ENCODE results near the gene HS1BP3. TPM values are rescaled to one million over a fixed set of nuclear protein-coding genes. Genes with fewer than 3 reads are reported as not detected.

The HS1BP3 gene
- total and polyA plus RNA-seq, 2 of the 13 experiments (the other 11 are each of a cell fraction or from before 2014, with no cell fraction given), result 15.2 to 22.0 TPM

GRCh38 chr2:20578895-20579825, 71.7 kb downstream of the HS1BP3 start (continued):
- TF ChIP-seq ZMYM2 (CRISPR knock-in tag; IDR thresholded peaks at IDR 0.05) (peak; percentile 90), ZC3H4 (CRISPR knock-in tag; IDR thresholded peaks at IDR 0.05; ENCODE audit: borderline replicate concordance) (no peak; the same call in 1 of the 2 replicates), KDM1A (CRISPR knock-in tag; IDR thresholded peaks at IDR 0.05) (peak; percentile 77; the same call in 1 of the 2 replicates), KLF12 (CRISPR knock-in tag; IDR thresholded peaks at IDR 0.05; ENCODE audit: borderline replicate concordance) (no peak), FOXK1 (CRISPR knock-in tag; IDR thresholded peaks at IDR 0.05; ENCODE audit: borderline replicate concordance, low read depth) (peak; percentile 98), ZNF354B (CRISPR knock-in tag; IDR thresholded peaks at IDR 0.05) (no peak), KDM4B (CRISPR knock-in tag; IDR thresholded peaks at IDR 0.05) (peak; percentile 87), ZNF331 (CRISPR knock-in tag; IDR thresholded peaks at IDR 0.05) (peak; percentile 88; the same call in 1 of the 2 replicates), ZNF337 (CRISPR knock-in tag; IDR thresholded peaks at IDR 0.05; ENCODE audit: borderline replicate concordance, low read depth) (no peak), STAT5B (CRISPR knock-in tag; IDR thresholded peaks at IDR 0.05) (0 out of 2 replicates have a peak, but pooled peaks have one; percentile 32), KLF15 (CRISPR knock-in tag; IDR thresholded peaks at IDR 0.05; ENCODE audit: borderline replicate concordance) (no peak), GATAD1 (CRISPR knock-in tag; IDR thresholded peaks at IDR 0.05) (peak; percentile 70), RBM22 (optimal IDR thresholded peaks at IDR 0.05; ENCODE audit: low read length) (peak; percentile 20), MAX (IDR thresholded peaks at IDR 0.05) (no peak), SIN3A (IDR thresholded peaks at IDR 0.05; ENCODE audit: borderline replicate concordance, low read depth, low read length) (no peak; the same call in 1 of the 2 replicates), HNRNPH1 (optimal IDR thresholded peaks at IDR 0.05; ENCODE audit: low read depth, low read length) (peak; percentile 45), ELK4 (CRISPR knock-in tag; IDR thresholded peaks at IDR 0.05; ENCODE audit: borderline replicate concordance) (no peak), ZNF570 (CRISPR knock-in tag; IDR thresholded peaks at IDR 0.05; ENCODE audit: borderline replicate concordance) (no peak)
- TF ChIP-seq, protein P1, sequence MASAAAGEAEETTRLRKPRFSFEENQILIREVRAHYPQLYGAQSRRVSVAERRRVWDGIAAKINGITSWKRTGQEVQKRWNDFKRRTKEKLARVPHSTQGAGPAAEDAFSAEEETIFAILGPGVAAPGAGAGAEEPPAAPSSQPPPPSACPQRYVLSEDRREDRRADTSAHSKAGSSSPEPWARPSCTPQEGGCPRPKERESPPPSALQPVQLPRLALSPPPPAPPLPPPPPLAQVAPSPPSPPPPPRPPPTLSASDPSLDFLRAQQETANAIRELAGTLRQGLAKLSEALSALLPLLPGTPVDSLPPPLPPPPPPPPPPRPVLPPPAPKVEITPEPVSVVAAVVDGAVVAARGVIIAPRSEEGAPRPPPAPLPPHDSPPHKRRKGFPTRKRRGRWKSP (CRISPR knock-in tag; IDR thresholded peaks at IDR 0.05), result peak; percentile 92
- TF ChIP-seq, protein P2, sequence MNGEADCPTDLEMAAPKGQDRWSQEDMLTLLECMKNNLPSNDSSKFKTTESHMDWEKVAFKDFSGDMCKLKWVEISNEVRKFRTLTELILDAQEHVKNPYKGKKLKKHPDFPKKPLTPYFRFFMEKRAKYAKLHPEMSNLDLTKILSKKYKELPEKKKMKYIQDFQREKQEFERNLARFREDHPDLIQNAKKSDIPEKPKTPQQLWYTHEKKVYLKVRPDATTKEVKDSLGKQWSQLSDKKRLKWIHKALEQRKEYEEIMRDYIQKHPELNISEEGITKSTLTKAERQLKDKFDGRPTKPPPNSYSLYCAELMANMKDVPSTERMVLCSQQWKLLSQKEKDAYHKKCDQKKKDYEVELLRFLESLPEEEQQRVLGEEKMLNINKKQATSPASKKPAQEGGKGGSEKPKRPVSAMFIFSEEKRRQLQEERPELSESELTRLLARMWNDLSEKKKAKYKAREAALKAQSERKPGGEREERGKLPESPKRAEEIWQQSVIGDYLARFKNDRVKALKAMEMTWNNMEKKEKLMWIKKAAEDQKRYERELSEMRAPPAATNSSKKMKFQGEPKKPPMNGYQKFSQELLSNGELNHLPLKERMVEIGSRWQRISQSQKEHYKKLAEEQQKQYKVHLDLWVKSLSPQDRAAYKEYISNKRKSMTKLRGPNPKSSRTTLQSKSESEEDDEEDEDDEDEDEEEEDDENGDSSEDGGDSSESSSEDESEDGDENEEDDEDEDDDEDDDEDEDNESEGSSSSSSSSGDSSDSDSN (CRISPR knock-in tag; IDR thresholded peaks at IDR 0.05), result peak; percentile 97
- TF ChIP-seq, protein P3, sequence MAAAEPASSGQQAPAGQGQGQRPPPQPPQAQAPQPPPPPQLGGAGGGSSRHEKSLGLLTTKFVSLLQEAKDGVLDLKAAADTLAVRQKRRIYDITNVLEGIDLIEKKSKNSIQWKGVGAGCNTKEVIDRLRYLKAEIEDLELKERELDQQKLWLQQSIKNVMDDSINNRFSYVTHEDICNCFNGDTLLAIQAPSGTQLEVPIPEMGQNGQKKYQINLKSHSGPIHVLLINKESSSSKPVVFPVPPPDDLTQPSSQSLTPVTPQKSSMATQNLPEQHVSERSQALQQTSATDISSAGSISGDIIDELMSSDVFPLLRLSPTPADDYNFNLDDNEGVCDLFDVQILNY (CRISPR knock-in tag; conservative IDR thresholded peaks at IDR 0.05), result no peak
- TF ChIP-seq, protein P4, sequence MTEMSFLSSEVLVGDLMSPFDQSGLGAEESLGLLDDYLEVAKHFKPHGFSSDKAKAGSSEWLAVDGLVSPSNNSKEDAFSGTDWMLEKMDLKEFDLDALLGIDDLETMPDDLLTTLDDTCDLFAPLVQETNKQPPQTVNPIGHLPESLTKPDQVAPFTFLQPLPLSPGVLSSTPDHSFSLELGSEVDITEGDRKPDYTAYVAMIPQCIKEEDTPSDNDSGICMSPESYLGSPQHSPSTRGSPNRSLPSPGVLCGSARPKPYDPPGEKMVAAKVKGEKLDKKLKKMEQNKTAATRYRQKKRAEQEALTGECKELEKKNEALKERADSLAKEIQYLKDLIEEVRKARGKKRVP (CRISPR knock-in tag; IDR thresholded peaks at IDR 0.05), result peak in 1 of 2 experiments; percentile 83; a peak in 1 of 4 replicates

Measured in HepG2 (cell line).